Measurements from ENCODE around the gene USPL1. TPM values are rescaled to one million over a fixed set of nuclear protein-coding genes. Genes with fewer than 3 reads are reported as not detected.

USPL1 gene
- total RNA-seq, 4 donors from 2014 or later, result 19.7 to 62.1 (median 27.1) TPM

GRCh38 chr13:30697177-30697953, 79.6 kb downstream of the USPL1 start:
- Histone ChIP-seq H3K4me1 (no peaks in the 10 kb centered on the region), H3K4me3 (no peak overlapping the region), H3K36me3 (no peaks in the 10 kb centered on the region), H3K27me3 (no peaks in the 10 kb centered on the region), H3K27ac (no peak overlapping the region), H3K9me3 (no peaks in the 10 kb centered on the region)
- no peak for DNase-seq
- intact Hi-C loops (cut with DNase I; ENCODE audit: low total_unique reads), result no loop called here
- TF ChIP-seq CTCF (IDR thresholded peaks at IDR 0.05) (no peak), POLR2A (IDR thresholded peaks at IDR 0.05) (no peak)

- no peaks in the 10 kb centered on the region for H3K36me3 ChIP-seq
- intact Hi-C loops (cut with DNase I; ENCODE audit: low total_unique reads), result no loop called here
- no peaks in the 10 kb centered on the region for H3K27me3 ChIP-seq
- no peaks in the 10 kb centered on the region for H3K9me3 ChIP-seq
- no peak overlapping the region for H3K4me3 ChIP-seq
- no peak for TF ChIP-seq POLR2A (IDR thresholded peaks at IDR 0.05)
- no peak for TF ChIP-seq CTCF (IDR thresholded peaks at IDR 0.05)
- H3K27ac ChIP-seq, result no peak overlapping the region
- no peaks in the 10 kb centered on the region for H3K4me1 ChIP-seq
- DNase-seq, result no peak
Observed at GRCh38 chr13:30697996-30698401, 80.3 kb downstream of the USPL1 start.

DNA sequence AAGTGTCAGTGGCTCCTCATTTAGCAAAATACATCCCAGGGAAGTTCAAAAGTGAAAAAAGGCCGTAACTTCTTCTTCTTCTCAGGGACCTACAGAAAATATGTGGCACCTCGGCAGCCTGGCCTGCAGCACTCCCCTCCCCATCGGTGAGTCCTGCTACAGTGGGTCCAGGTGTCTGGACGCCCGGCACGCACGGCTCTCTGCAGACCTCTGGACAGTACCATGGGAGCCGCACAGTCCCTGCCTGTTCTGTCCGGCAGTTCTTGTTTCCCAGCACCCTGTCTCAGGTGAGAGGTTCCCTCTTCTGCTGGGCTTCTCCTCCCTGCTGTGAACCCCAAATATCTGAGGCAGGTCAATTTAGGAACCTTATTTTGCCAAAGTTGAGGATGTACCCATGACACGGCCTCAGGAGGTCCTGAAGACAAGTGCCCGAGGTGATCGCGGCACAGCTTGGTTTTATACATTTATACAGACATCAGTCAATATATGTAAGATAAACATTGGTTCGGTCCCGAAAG, 80.8 kb downstream of the USPL1 start:
- TF ChIP-seq POLR2A (IDR thresholded peaks at IDR 0.05), result no peak
- TF ChIP-seq CTCF (IDR thresholded peaks at IDR 0.05), result no peak
- intact Hi-C loops (cut with DNase I; ENCODE audit: low total_unique reads), result no loop called here
- H3K27me3 ChIP-seq, result no peaks in the 10 kb centered on the region
- no peaks in the 10 kb centered on the region for H3K4me1 ChIP-seq
- no peak overlapping the region for H3K27ac ChIP-seq
- no peaks in the 10 kb centered on the region for H3K36me3 ChIP-seq
- no peak overlapping the region for H3K4me3 ChIP-seq
- DNase-seq, result no peak
- H3K9me3 ChIP-seq, result no peaks in the 10 kb centered on the region

GRCh38 chr13:30700364-30700763, 82.6 kb downstream of the USPL1 start:
- Histone ChIP-seq H3K9me3 (no peaks in the 10 kb centered on the region), H3K36me3 (no peaks in the 10 kb centered on the region), H3K27ac (no peak overlapping the region), H3K27me3 (no peaks in the 10 kb centered on the region), H3K4me1 (no peaks in the 10 kb centered on the region), H3K4me3 (no peak overlapping the region)
- intact Hi-C loops (cut with DNase I; ENCODE audit: low total_unique reads), result no loop called here
- DNase-seq, result no peak
- TF ChIP-seq POLR2A (IDR thresholded peaks at IDR 0.05), result no peak
- TF ChIP-seq CTCF (IDR thresholded peaks at IDR 0.05), result no peak

- H3K36me3 ChIP-seq, result no peaks in the 10 kb centered on the region
- H3K9me3 ChIP-seq, result no peaks in the 10 kb centered on the region
- DNase-seq, result no peak
- H3K27ac ChIP-seq, result no peak overlapping the region
- intact Hi-C loops (cut with DNase I; ENCODE audit: low total_unique reads), result no loop called here
- H3K4me3 ChIP-seq, result no peak overlapping the region
- H3K27me3 ChIP-seq, result no peaks in the 10 kb centered on the region
- TF ChIP-seq CTCF (IDR thresholded peaks at IDR 0.05) (no peak), POLR2A (IDR thresholded peaks at IDR 0.05) (no peak)
- no peaks in the 10 kb centered on the region for H3K4me1 ChIP-seq
Observed at GRCh38 chr13:30702006-30702405, 84.3 kb downstream of the USPL1 start.
